ENCODE measurements around the gene AHCY. TPM values are rescaled to one million over a fixed set of nuclear protein-coding genes. Genes with fewer than 3 reads are reported as not detected.
"Not testable (repeated sequence)": the region's sequence is repeated elsewhere in the genome, so short reads cannot be mapped to it uniquely, and the experiment has no call there.

The AHCY gene
- total and polyA plus RNA-seq, 2 donors (not counting 1 experiment from before 2014, with no cell fraction given), result 68.4 to 78.3 TPM

- Histone ChIP-seq H3K27me3 (ENCODE audit: control insufficient read depth, insufficient read depth, low read length) (no peaks in the 10 kb centered on the region), H3K9me3 (ENCODE audit: control insufficient read depth, insufficient read depth, low read depth, low read length) (no peaks in the 10 kb centered on the region), H3K4me2 (ENCODE audit: extremely low read depth, insufficient read depth, low read length) (no peak overlapping the region), H3K9ac (ENCODE audit: insufficient read depth, low read length) (no peak overlapping the region), H3K4me1 (ENCODE audit: control insufficient read depth, extremely low read depth, insufficient read depth, low read length) (no peaks in the 10 kb centered on the region), H3K27ac (ENCODE audit: insufficient read depth, low read length) (no peak overlapping the region), H2AFZ (ENCODE audit: low read length) (no peak overlapping the region), H3K36me3 (ENCODE audit: control insufficient read depth, insufficient read depth, low read length) (peaks cover 15% of the 10 kb centered on the region), H3K4me3 (replicated peaks in 1 of 4; ENCODE audit: control extremely low read depth in 1 of 4, insufficient read depth in 1 of 4, low read depth in 3 of 4, low read length in 4 of 4) (no peak overlapping the region), H3K79me2 (ENCODE audit: control insufficient read depth, insufficient read depth, low read length) (no peaks in the 10 kb centered on the region), H4K20me1 (ENCODE audit: control insufficient read depth, extremely low read depth, insufficient read depth, low read length) (no peaks in the 10 kb centered on the region)
- TF ChIP-seq CTCF (conservative IDR thresholded peaks at IDR 0.05 in 1 of 2, IDR thresholded peaks at IDR 0.05 in 1 of 2; ENCODE audit: low read depth in 1 of 2, low read length in 2 of 2), result no peak
- no peak for TF ChIP-seq EZH2 (IDR thresholded peaks at IDR 0.05; ENCODE audit: low read length, missing control alignments)
- DNase-seq (ENCODE audit: low read depth in 2 of 2), result no peak
Observed at GRCh38 chr20:34293119-34293518, 10.0 kb downstream of the AHCY start.

- H3K4me2 ChIP-seq (ENCODE audit: extremely low read depth, insufficient read depth, low read length), result no peak overlapping the region
- no peaks in the 10 kb centered on the region for H3K79me2 ChIP-seq (ENCODE audit: control insufficient read depth, insufficient read depth, low read length)
- peaks cover 15% of the 10 kb centered on the region for H3K36me3 ChIP-seq (ENCODE audit: control insufficient read depth, insufficient read depth, low read length)
- no peak for DNase-seq (ENCODE audit: low read depth in 2 of 2)
- no peak overlapping the region for H3K4me3 ChIP-seq (replicated peaks in 1 of 4; ENCODE audit: control extremely low read depth in 1 of 4, insufficient read depth in 1 of 4, low read depth in 3 of 4, low read length in 4 of 4)
- H3K9me3 ChIP-seq (ENCODE audit: control insufficient read depth, insufficient read depth, low read depth, low read length), result no peaks in the 10 kb centered on the region
- H3K4me1 ChIP-seq (ENCODE audit: control insufficient read depth, extremely low read depth, insufficient read depth, low read length), result no peaks in the 10 kb centered on the region
- no peak overlapping the region for H2AFZ ChIP-seq (ENCODE audit: low read length)
- no peaks in the 10 kb centered on the region for H4K20me1 ChIP-seq (ENCODE audit: control insufficient read depth, extremely low read depth, insufficient read depth, low read length)
- no peaks in the 10 kb centered on the region for H3K27me3 ChIP-seq (ENCODE audit: control insufficient read depth, insufficient read depth, low read length)
- H3K9ac ChIP-seq (ENCODE audit: insufficient read depth, low read length), result no peak overlapping the region
- no peak overlapping the region for H3K27ac ChIP-seq (ENCODE audit: insufficient read depth, low read length)
- TF ChIP-seq CTCF (conservative IDR thresholded peaks at IDR 0.05 in 1 of 2, IDR thresholded peaks at IDR 0.05 in 1 of 2; ENCODE audit: low read depth in 1 of 2, low read length in 2 of 2) (no peak), EZH2 (IDR thresholded peaks at IDR 0.05; ENCODE audit: low read length, missing control alignments) (no peak)
Observed at GRCh38 chr20:34292496-34292895, 10.7 kb downstream of the AHCY start.

DNA sequence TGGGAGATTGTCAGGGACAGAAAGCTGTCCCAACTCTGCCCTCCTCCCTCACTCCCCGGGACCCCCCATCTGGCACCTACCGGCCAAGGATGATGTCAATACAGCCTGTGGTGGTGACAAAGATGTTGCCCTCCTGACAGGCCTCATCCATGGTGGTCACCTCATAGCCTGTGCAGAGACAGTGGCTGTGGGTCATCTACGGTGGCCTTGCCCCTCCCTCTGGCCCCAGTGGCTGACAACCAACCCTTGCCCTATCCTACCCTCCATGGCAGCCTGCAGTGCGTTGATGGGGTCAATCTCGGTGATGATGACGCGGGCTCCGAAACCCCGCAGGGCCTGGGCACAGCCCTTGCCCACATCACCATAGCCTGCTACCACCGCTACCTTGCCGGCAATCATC lies 12.7 kb downstream of the AHCY start:
- no peaks in the 10 kb centered on the region for H4K20me1 ChIP-seq (ENCODE audit: control insufficient read depth, extremely low read depth, insufficient read depth, low read length)
- H3K27me3 ChIP-seq (ENCODE audit: control insufficient read depth, insufficient read depth, low read length), result no peaks in the 10 kb centered on the region
- no peak overlapping the region for H3K27ac ChIP-seq (ENCODE audit: insufficient read depth, low read length)
- no peak overlapping the region for H2AFZ ChIP-seq (ENCODE audit: low read length)
- H3K9ac ChIP-seq (ENCODE audit: insufficient read depth, low read length), result no peak overlapping the region
- H3K4me1 ChIP-seq (ENCODE audit: control insufficient read depth, extremely low read depth, insufficient read depth, low read length), result no peaks in the 10 kb centered on the region
- DNase-seq (ENCODE audit: low read depth in 2 of 2), result no peak
- peaks cover 15% of the 10 kb centered on the region for H3K36me3 ChIP-seq (ENCODE audit: control insufficient read depth, insufficient read depth, low read length)
- no peaks in the 10 kb centered on the region for H3K9me3 ChIP-seq (ENCODE audit: control insufficient read depth, insufficient read depth, low read depth, low read length)
- no peak overlapping the region for H3K4me2 ChIP-seq (ENCODE audit: extremely low read depth, insufficient read depth, low read length)
- no peak overlapping the region for H3K4me3 ChIP-seq (replicated peaks in 1 of 4; ENCODE audit: control extremely low read depth in 1 of 4, insufficient read depth in 1 of 4, low read depth in 3 of 4, low read length in 4 of 4)
- no peaks in the 10 kb centered on the region for H3K79me2 ChIP-seq (ENCODE audit: control insufficient read depth, insufficient read depth, low read length)
- TF ChIP-seq EZH2 (IDR thresholded peaks at IDR 0.05; ENCODE audit: low read length, missing control alignments), result no peak
- TF ChIP-seq CTCF (conservative IDR thresholded peaks at IDR 0.05 in 1 of 2, IDR thresholded peaks at IDR 0.05 in 1 of 2; ENCODE audit: low read depth in 1 of 2, low read length in 2 of 2), result no peak

GRCh38 chr20:34287500-34287899 lies 15.7 kb downstream of the AHCY start:
- peaks cover 11% of the 10 kb centered on the region for H3K36me3 ChIP-seq (ENCODE audit: control insufficient read depth, insufficient read depth, low read length)
- H3K4me2 ChIP-seq (ENCODE audit: extremely low read depth, insufficient read depth, low read length); H3K27ac ChIP-seq (ENCODE audit: insufficient read depth, low read length); H3K4me1 ChIP-seq (ENCODE audit: control insufficient read depth, extremely low read depth, insufficient read depth, low read length); H3K9ac ChIP-seq (ENCODE audit: insufficient read depth, low read length); H2AFZ ChIP-seq (ENCODE audit: low read length); DNase-seq (ENCODE audit: low read depth in 2 of 2); H4K20me1 ChIP-seq (ENCODE audit: control insufficient read depth, extremely low read depth, insufficient read depth, low read length); H3K79me2 ChIP-seq (ENCODE audit: control insufficient read depth, insufficient read depth, low read length); H3K27me3 ChIP-seq (ENCODE audit: control insufficient read depth, insufficient read depth, low read length); H3K4me3 ChIP-seq (replicated peaks in 1 of 4; ENCODE audit: control extremely low read depth in 1 of 4, insufficient read depth in 1 of 4, low read depth in 3 of 4, low read length in 4 of 4); H3K9me3 ChIP-seq (ENCODE audit: control insufficient read depth, insufficient read depth, low read depth, low read length): not testable (repeated sequence)
